ENCODE results near the gene TCP1.

- TF ChIP-seq POLR2A (IDR thresholded peaks at IDR 0.05), result no peak
- TF ChIP-seq, protein P1, sequence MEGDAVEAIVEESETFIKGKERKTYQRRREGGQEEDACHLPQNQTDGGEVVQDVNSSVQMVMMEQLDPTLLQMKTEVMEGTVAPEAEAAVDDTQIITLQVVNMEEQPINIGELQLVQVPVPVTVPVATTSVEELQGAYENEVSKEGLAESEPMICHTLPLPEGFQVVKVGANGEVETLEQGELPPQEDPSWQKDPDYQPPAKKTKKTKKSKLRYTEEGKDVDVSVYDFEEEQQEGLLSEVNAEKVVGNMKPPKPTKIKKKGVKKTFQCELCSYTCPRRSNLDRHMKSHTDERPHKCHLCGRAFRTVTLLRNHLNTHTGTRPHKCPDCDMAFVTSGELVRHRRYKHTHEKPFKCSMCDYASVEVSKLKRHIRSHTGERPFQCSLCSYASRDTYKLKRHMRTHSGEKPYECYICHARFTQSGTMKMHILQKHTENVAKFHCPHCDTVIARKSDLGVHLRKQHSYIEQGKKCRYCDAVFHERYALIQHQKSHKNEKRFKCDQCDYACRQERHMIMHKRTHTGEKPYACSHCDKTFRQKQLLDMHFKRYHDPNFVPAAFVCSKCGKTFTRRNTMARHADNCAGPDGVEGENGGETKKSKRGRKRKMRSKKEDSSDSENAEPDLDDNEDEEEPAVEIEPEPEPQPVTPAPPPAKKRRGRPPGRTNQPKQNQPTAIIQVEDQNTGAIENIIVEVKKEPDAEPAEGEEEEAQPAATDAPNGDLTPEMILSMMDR (IDR thresholded peaks at IDR 0.05 in 8 of 11, conservative IDR thresholded peaks at IDR 0.05 in 3 of 11), result no peak
These were observed 35.0 kb downstream of the TCP1 start for GRCh38 chr6:159754401-159754800.
